GM18868 (cell line): ENCODE results near the gene FMN2.

Source experiments
- ATAC-seq: cut with Tn5 transposase; IDR thresholded peaks from one replicate; pipeline ENCODE4 v1.9.1; 2021; ENCODE audit warnings: mild to moderate bottlenecking, moderate library complexity; ENCODE audit not compliant: unreplicated experiment

The FMN2 gene

DNA sequence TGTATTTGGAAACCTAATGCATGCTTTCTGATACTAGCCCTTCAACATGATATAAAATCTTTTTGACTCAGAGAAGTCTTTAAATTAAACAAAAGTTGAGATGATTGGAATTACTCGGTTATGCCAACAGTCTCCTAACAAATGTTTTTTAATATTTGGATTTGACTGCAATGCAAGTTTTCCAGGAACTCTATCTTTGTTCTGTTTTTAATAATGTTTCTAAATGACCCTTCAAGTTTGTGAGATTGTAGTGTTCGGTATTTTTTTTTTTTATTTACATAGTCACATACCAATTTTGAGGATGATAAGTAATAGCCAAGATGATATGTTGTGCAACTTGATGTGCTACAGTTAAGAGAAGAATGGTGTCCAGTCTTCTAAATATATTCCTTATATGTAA is 258.0 kb downstream of the FMN2 start:
- ATAC-seq = no peak

DNA sequence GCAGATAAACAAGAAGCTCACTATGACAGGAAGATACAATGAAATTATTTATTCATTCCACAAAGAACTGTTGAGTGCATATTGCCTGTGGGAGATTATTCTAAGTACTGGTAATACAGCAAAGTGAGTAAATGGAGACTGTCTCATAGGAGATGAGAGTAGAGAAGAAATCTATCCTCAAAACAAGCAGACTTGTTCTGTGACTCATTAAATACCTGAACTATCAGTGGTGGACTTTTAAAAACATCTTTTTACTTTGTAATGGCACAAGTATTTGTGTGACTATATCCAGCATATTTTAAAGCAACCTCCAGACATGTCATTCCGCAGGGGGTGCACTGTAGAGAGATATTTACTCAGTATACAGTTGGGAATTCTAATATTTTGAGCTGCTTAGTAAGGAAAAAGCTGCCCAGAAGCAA is 259.2 kb downstream of the FMN2 start:
- ATAC-seq = no peak

DNA sequence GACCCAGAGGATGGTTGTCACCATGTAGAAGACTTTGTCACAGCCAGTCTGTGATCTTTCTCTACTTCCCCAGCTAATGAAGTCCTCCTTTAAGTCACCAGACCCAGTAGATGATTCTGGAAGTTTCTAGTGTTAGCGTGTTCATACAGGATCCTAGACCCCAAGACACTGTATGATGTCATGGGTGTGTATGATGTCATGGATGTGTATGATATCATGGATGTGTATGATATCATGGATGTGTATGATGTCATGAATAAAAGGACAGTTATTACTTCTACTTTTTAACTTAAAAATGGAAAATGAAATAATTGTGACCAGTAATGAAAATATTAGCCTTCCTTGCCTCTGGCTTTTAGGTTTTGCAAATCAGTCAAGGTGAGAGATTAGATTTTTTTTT is 260.0 kb downstream of the FMN2 start:
- ATAC-seq = no peak

DNA sequence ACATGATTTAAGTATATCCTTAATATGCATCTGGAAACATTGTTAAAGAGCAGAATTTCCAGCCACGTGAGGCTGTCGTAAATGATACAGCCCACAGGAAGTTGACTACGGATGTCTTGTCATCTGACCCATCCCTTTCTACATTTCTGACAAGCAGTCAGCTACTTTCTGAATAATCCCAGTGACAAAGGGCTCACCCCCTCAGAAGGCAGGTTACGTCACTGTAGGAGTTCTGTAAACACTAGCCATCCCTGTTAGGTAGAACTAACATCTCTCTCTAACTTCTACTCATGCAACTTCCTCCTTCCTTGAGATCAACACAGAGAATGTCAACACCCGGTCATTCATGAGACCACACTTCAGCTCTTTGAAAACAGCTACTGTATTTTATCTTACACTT is 261.1 kb downstream of the FMN2 start:
- no peak for ATAC-seq

DNA sequence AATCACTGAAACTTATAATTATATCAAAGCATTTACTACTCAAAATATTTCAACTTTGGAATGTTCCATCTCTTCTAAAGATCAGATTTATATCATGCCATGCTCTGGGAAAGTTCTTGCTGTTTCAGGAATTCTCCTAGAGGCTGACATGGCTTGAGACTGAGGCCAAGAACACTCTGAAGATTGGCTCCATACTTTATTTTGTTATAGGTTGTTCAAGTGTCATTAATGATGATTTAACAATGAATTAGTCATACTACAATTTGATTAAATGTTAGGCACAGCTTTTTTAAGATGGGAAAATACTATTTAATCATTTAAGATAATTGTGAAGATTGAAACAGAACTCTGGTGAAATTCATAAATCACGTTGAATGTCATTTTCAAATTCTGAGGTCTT is 264.9 kb downstream of the FMN2 start:
- no peak for ATAC-seq

DNA sequence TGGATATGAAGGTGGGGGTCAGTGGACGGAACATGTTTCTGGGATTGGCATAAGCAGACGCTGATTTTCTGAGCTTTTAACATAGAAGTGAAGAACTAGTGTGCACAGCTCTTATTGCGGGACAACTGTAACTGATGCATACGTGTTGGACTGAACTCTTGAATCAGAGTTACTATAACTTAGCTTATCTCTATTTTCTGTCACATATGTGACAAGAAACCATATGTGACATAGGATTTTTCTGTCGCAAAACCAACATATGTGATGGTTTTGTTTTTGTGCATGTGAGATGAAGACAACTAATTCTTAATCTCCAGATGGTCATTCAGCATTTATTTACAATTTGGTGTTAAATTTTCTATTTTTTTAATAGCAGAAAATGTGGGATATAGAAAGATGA is 270.4 kb downstream of the FMN2 start:
- no peak for ATAC-seq

DNA sequence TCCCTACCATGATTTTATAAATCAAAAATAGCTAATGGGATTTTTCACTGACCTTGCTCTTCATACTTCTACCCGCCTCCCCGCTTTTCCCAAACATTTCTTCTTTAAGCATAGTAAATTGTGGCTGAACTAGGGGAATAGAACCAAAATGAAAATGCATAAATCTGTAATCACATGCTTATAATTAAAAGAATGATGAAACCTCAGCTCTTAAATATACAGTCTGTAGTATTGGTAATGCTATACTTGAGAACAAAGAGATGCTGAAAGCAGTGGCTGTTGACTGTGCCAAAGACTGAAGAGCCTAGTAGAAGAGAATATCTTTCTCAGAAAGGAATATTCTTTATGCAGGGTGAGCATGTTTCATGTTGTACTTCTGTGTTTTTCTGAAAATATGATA is 271.1 kb downstream of the FMN2 start:
- ATAC-seq = no peak

DNA sequence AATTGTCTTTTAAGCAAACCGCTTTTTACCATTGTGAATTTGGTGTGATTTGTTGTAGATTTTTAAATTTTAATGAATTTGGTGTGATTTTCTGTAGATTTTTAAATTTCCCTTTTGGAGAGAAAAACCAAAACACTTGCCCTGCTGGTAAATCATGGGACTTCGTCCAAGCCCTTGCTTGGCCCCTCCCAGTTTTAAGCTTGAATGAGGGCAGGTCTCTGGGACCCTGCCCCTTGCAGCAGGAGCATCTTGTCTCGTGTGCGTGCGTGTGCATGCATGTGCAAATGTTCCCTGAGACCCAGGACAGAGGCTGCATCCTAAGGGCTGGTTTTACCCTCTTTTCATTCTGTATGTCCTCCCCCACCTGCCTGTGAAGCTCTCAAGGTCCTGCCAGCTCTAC is 271.6 kb downstream of the FMN2 start:
- no peak for ATAC-seq

DNA sequence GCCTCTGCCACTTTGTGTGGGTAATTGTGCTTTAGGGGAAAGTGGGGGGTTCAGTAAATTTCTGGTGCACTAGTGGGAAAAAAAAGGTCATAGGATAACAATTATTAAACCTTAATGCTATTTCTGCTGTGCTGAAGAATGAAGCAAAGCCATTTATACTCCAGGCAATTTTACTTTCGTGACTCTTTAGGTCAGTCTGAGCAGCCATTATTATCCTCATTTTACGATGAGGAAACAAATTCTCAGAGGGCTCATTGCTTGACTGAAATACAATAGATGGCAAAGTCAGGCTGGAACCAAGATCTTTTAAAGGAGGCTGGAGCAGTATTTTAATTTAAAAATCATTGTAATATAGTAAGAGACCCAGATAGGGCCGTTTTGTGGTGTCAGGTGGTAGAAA is 272.2 kb downstream of the FMN2 start:
- no peak for ATAC-seq

DNA sequence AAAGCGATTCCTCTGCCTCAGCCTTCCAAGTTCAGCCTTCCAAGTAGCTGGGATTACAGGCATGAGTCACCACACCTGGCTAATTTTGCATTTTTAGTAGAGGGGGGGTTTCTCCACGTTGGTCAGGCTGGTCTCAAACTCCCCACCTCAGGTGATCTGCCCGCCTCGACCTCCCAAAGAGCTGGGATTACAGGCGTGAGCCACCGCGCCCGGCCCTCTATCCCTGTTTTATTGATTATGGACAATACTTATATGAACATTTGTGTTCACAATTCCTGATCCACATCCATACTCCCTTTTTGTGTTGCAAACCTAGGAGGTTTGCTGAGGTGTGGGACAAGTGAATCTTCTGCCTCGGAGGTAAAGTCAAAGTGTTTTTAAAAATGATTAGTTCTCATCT is 275.0 kb downstream of the FMN2 start:
- no peak for ATAC-seq

DNA sequence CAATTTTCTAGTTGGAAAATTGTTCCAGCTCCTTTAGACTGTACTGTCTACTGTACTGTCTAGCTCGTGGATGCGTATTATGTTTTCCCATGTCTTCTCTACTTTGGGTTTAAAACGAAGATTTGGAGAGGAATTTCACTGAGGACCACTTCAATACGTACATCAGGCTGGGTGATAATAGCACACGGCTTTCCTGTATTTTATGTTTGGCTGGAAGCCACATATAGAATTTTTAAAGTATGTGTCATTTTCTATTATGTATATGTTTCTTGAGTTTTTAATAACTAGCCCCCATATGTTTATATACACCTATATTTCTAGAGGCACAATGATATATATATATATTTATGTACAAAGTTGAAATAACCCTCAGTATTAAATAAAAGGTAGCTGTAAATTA is 293.9 kb downstream of the FMN2 start:
- no peak for ATAC-seq

DNA sequence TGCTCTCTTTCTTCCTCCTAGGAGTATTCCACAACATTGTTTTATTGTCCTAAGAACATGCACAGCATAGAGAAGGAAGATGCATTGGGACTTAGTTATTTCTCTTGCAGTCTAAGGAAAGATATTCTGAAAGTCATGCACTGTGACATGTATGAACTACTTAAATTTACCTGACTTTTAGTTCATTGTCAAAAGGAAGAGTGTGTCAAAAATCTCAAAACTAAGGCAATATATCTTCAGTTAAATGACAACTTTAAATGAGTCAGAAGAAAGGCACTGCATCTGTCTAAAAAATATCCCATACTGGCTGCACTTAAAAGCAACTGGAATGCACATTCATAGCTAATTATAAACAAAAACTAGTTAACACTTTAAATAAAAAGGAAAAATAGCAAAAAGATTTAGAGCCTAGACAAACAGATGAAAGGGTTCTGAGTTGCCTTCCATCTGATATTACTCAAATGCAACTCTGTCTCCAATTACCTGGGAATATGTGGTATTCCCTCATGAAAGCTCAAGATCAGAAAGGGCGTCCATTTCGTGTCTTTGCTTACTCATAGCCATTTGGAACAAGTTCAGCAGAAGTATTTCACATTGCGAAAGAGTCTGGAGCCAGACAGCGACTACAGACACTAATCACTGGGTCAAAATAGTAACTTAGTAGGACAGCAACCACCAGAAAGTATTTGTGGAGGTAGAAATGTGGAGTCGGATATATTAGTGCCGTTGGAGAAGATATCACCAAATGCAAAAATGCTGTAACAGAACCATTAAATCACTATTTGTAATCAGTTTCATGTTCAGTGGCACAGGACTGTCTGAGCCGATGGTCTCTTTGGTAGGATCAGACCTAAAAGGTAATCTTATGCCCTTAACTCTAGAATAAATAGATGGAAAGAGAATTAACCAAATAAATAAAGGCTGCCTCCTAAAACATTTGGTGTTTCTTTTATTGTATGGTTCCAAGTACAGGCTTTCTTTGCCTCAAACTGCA is 294.6 kb downstream of the FMN2 start:
- no peak for ATAC-seq

DNA sequence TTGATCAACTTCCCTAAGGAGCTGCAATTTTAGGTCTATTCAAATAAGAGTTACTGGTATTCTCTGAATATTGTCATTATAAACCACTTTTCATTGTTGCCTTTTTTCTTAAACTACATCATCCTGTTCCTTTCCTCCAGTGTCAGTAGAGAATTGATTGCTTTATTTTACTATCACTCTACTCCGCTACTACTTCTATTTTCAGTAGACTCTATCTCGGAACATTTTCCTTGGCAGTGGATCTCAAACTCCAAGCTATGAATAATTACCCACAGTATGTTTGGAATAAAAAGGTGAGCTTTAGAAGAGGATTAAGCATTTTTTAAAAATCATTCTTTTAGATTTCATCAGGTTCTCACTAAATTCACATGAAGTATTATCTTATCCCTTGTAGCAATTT is 295.4 kb downstream of the FMN2 start:
- no peak for ATAC-seq

DNA sequence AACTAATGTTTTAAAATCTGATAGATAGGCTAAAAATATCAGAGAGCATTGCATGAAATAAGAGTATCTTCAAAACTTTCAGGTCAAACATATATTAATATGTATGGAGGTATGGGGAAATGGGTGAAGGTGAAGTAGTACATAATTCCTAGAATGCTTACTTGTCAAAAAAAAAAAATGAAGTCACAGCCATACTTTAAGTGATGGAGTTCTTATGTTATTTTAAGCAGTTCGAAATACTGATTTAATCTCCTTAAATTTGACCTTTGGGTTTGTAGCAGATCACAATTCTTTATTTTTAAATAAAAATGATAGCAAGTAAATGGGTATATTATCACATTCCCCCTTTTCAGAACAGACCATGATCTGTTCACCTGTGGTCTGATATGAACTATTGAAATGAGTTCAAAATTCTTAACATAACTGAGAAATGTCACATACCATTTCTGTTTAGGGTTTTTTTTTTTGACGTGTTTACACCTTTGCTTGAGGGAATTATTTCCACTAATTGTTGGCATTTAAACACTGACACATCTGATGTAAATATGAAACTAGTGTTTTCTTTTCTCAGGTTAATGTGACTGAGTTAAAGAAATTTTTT is 300.1 kb downstream of the FMN2 start:
- ATAC-seq = no peak

DNA sequence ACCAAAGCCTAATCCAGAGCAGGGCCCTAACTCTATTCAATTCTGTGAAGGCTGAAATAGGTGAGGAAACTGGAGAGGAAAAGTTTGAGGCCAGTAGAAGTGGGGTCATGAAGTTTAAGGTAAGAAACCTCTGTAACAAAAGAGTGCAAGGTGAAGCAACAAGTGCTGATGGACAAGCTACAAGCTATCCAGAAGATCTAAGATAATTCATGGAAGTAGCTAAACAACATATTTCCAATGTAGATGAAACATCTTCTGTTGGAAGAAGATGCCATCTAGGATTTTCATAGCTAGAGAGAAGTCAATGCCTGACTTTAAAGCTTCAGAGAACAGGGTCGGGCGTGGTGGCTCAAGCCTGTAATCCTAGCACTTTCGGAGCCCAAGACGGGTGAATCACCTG is 302.7 kb downstream of the FMN2 start:
- no peak for ATAC-seq

DNA sequence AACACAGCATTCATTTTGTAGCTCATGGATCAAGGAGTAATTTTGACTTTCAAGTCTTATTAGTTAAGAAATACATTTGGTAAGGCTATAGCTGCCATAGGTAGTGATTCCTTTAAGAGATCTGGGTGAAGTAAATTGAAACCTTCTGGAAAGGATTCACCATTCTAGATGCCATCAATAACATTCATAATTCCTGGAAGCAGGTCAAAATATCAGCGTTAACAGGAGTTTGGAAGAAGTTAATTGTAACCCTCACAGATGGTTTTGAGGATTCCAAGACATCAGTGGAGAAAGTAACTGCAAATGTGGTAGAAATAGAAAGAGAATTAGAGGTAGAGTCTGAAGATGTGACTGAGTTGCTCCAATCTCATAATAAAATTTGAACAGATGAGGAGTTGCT is 303.7 kb downstream of the FMN2 start:
- no peak for ATAC-seq

DNA sequence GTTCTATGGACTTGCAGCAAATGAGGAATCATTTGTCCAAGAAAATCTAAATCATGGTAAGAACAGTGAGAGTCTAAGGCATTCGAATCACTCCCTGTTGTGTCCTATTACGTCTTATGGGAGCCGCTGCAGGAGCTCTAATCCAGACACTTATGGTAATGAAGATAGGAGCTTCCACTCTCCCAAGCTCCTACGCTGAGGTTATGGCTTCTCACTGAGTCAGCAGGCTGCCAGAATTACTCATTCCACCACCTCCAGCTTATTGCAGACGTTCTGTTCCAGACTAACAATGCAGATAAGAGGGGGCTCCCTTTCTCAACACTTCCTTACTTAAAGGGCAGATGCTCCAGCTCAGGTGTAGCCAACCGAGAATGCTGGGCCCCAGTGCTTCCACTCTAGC is 307.7 kb downstream of the FMN2 start:
- no peak for ATAC-seq

DNA sequence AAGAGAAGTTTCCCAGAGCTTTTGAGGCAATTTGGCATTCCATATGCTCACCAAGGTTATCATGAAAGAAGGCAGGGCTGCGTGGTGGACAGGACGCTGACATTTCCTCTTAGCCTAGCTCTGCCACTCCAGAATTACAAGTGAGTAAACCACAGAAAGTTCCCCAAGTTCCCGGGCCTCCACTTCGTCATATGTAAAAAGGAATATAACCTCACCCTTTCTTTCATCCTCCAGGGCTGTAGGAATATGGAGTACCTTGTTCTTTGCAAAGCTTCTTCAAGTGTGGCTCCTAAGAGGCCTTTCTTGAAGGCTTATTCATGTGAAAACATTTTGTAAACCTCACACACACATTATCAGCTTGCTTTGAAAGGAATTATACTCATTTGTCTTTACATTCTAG is 310.0 kb downstream of the FMN2 start:
- ATAC-seq = no peak

DNA sequence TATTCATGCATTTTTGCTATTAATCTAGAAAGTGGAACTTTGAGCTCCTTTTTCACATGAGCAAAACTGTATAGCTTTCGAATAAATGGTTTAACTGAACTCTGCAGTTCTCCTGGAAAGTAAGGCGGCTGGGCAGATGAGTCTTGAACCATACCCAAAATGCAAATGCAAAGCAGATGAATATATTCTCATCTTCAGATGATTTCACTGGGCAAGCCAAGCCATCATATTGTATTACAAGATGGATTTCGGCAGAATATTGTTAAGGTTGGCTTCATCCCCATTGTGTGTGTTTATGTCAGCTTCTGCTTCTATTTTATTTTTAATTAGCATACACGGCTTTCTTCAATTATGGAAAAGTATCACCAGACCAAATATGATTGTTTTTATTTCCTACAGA is 310.6 kb downstream of the FMN2 start:
- no peak for ATAC-seq

DNA sequence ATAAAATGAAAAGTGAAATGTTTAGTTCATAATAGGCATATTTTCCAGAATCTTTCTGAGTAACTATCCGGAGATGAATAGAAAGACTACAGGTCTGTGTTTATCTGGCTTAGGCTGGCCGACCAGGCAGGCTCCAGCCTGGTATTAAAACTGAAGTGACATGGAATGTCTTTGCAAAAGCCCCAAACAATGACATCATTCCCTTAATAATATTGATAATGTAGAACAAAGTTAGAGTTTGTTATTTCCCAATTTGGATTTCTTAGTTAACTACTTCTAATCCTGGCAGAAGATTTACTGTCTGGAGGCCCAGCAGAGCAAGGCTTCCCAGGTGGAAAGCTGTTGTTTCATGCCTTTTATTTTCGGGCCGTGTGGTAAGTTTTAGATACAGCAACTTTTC is 312.6 kb downstream of the FMN2 start:
- no peak for ATAC-seq

DNA sequence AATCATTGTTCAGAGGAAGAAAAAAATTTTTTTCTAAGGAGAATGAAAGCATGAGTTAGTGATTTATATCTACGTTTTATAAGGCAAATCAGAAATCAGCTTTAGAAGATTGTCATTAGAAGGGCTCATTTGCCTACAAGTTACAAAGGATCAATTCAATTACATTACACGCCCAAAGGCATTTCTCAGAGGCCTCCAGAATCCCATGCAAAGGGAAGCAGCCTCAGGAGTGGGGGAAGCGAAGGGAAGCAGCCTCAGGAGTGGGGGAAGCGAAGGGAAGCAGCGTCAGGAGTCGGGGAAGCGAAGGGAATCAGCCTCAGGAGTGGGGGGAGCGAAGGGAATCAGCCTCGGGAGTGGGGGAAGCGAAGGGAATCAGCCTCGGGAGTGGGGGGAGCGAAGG is 314.1 kb downstream of the FMN2 start:
- ATAC-seq = no peak

DNA sequence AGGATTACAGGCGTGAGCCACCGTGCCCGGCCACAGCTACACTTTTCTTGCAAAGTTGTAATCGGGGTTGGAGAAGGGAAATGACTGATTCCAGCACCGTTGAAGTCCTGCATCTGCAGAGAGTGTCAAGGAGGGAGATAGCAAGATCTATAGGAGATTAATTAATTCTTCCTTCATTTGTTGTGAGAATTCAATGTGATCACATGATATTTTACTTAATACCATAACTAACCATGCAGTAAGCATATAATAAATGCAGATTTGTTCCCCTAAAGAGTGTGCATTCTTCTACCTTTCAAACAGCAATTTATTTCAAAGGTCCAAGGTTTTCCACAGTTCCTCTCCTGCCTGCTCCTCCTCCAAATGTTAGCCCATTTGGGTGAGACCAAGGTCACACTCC is 315.7 kb downstream of the FMN2 start:
- no peak for ATAC-seq

DNA sequence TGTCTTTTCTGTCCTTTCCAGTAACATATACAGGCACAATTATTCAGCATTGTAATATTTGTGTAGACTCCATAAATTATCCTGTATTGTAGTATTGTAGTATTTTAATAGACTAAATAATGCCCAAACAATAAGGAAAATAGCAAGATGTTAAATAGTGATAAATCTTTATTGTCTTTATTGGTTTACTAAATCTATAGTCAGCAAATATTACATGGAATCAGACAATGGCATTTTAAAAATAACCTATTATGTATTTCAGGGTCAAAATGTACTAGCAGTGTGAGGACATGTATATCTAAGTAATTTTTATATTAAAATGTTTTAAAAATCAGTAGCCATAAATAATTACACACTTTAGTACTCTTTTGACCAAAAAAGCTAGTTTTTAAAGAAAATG is 317.9 kb downstream of the FMN2 start:
- no peak for ATAC-seq
